ENCODE measurements around the gene MBP. TPM values are rescaled to one million over a fixed set of nuclear protein-coding genes. Genes with fewer than 3 reads are reported as not detected.

MBP gene
- polyA plus RNA-seq, 4 donors, result 14.3 to 34.3 (median 23.0) TPM

GRCh38 chr18:77147418-77147852, 14.9 kb upstream of the MBP start:
- no peaks in the 10 kb centered on the region for H3K27me3 ChIP-seq (ENCODE audit: control insufficient read depth in 3 of 3, insufficient read depth in 3 of 3, low read length in 3 of 3)
- H3K9me3 ChIP-seq (ENCODE audit: control insufficient read depth in 2 of 2, insufficient read depth in 1 of 2, low read depth in 1 of 2, low read length in 1 of 2), result peaks cover 0 to 13% of the 10 kb centered on the region in 2 donors
- no peak for DNase-seq
- FAIRE-seq, result no peak
- 52 to 98% (median 90%) methylated on average over 3 of the region's 3 CpGs for WGBS, 3 donors
- no peaks in the 10 kb centered on the region for H3K4me1 ChIP-seq (ENCODE audit: control insufficient read depth in 3 of 3, insufficient read depth in 2 of 3, low read depth in 1 of 3, low read length in 2 of 3)
- H3K4me3 ChIP-seq (ENCODE audit: low read depth in 1 of 3, low read length in 3 of 3), result no peak overlapping the region
- H3K36me3 ChIP-seq (ENCODE audit: control insufficient read depth in 3 of 3, insufficient read depth in 2 of 3, low read depth in 1 of 3, low read length in 3 of 3), result no peaks in the 10 kb centered on the region
- H3K27ac ChIP-seq (ENCODE audit: low read depth in 1 of 3, low read length in 2 of 3), result no peak overlapping the region

GRCh38 chr18:77146249-77147080, 13.9 kb upstream of the MBP start:
- WGBS, 3 donors, result 69 to 74% (median 72%) methylated on average over 16 of the region's 16 CpGs
- H3K36me3 ChIP-seq (ENCODE audit: control insufficient read depth in 3 of 3, insufficient read depth in 2 of 3, low read depth in 1 of 3, low read length in 3 of 3), result no peaks in the 10 kb centered on the region
- no peak overlapping the region for H3K4me3 ChIP-seq (ENCODE audit: low read depth in 1 of 3, low read length in 3 of 3)
- FAIRE-seq (no peak), DNase-seq (no peak)
- H3K27ac ChIP-seq (ENCODE audit: low read depth in 1 of 3, low read length in 2 of 3), result no peak overlapping the region
- H3K9me3 ChIP-seq (ENCODE audit: control insufficient read depth in 2 of 2, insufficient read depth in 1 of 2, low read depth in 1 of 2, low read length in 1 of 2), result peaks cover 0 to 20% of the 10 kb centered on the region in 2 donors
- no peaks in the 10 kb centered on the region for H3K4me1 ChIP-seq (ENCODE audit: control insufficient read depth in 3 of 3, insufficient read depth in 2 of 3, low read depth in 1 of 3, low read length in 2 of 3)
- no peaks in the 10 kb centered on the region for H3K27me3 ChIP-seq (ENCODE audit: control insufficient read depth in 3 of 3, insufficient read depth in 3 of 3, low read length in 3 of 3)

- no peaks in the 10 kb centered on the region for H3K27me3 ChIP-seq (ENCODE audit: control insufficient read depth in 3 of 3, insufficient read depth in 3 of 3, low read length in 3 of 3)
- H3K9me3 ChIP-seq (ENCODE audit: control insufficient read depth in 2 of 2, insufficient read depth in 1 of 2, low read depth in 1 of 2, low read length in 1 of 2), result peaks cover 0 to 20% of the 10 kb centered on the region in 2 donors
- H3K36me3 ChIP-seq (ENCODE audit: control insufficient read depth in 3 of 3, insufficient read depth in 2 of 3, low read depth in 1 of 3, low read length in 3 of 3), result no peaks in the 10 kb centered on the region
- H3K4me1 ChIP-seq (ENCODE audit: control insufficient read depth in 3 of 3, insufficient read depth in 2 of 3, low read depth in 1 of 3, low read length in 2 of 3), result no peaks in the 10 kb centered on the region
- H3K4me3 ChIP-seq (ENCODE audit: low read depth in 1 of 3, low read length in 3 of 3), result no peak overlapping the region
- FAIRE-seq, result no peak
- no peak overlapping the region for H3K27ac ChIP-seq (ENCODE audit: low read depth in 1 of 3, low read length in 2 of 3)
- WGBS, 3 donors, result 85 to 94% (median 91%) methylated on average over 11 of the region's 11 CpGs
- no peak for DNase-seq
Observed at GRCh38 chr18:77145364-77145901, 12.8 kb upstream of the MBP start.

- Histone ChIP-seq H3K4me1 (ENCODE audit: control insufficient read depth in 3 of 3, insufficient read depth in 2 of 3, low read depth in 1 of 3, low read length in 2 of 3) (no peaks in the 10 kb centered on the region), H3K36me3 (ENCODE audit: control insufficient read depth in 3 of 3, insufficient read depth in 2 of 3, low read depth in 1 of 3, low read length in 3 of 3) (no peaks in the 10 kb centered on the region), H3K4me3 (ENCODE audit: low read depth in 1 of 3, low read length in 3 of 3) (no peak overlapping the region), H3K27me3 (ENCODE audit: control insufficient read depth in 3 of 3, insufficient read depth in 3 of 3, low read length in 3 of 3) (no peaks in the 10 kb centered on the region), H3K27ac (ENCODE audit: low read depth in 1 of 3, low read length in 2 of 3) (no peak overlapping the region), H3K9me3 (ENCODE audit: control insufficient read depth in 2 of 2, insufficient read depth in 1 of 2, low read depth in 1 of 2, low read length in 1 of 2) (peaks cover 0 to 20% of the 10 kb centered on the region in 2 donors)
- FAIRE-seq (no peak), DNase-seq (no peak)
- 71 to 78% (median 74%) methylated on average over 6 of the region's 6 CpGs for WGBS, 3 donors
Observed at GRCh38 chr18:77144451-77145118, 12.0 kb upstream of the MBP start.

GRCh38 chr18:77144046-77144445, 11.5 kb upstream of the MBP start:
- H3K9me3 ChIP-seq (ENCODE audit: control insufficient read depth in 2 of 2, insufficient read depth in 1 of 2, low read depth in 1 of 2, low read length in 1 of 2), result peaks cover 0 to 20% of the 10 kb centered on the region in 2 donors
- no peaks in the 10 kb centered on the region for H3K27me3 ChIP-seq (ENCODE audit: control insufficient read depth in 3 of 3, insufficient read depth in 3 of 3, low read length in 3 of 3)
- DNase-seq (no peak), FAIRE-seq (no peak)
- no peaks in the 10 kb centered on the region for H3K4me1 ChIP-seq (ENCODE audit: control insufficient read depth in 3 of 3, insufficient read depth in 2 of 3, low read depth in 1 of 3, low read length in 2 of 3)
- H3K4me3 ChIP-seq (ENCODE audit: low read depth in 1 of 3, low read length in 3 of 3), result no peak overlapping the region
- H3K36me3 ChIP-seq (ENCODE audit: control insufficient read depth in 3 of 3, insufficient read depth in 2 of 3, low read depth in 1 of 3, low read length in 3 of 3), result no peaks in the 10 kb centered on the region
- no peak overlapping the region for H3K27ac ChIP-seq (ENCODE audit: low read depth in 1 of 3, low read length in 2 of 3)
- 91 to 98% (median 94%) methylated on average over 2 of the region's 2 CpGs for WGBS, 3 donors

- no peak overlapping the region for H3K27ac ChIP-seq (ENCODE audit: low read depth in 1 of 3, low read length in 2 of 3)
- no peaks in the 10 kb centered on the region for H3K36me3 ChIP-seq (ENCODE audit: control insufficient read depth in 3 of 3, insufficient read depth in 2 of 3, low read depth in 1 of 3, low read length in 3 of 3)
- no peaks in the 10 kb centered on the region for H3K4me1 ChIP-seq (ENCODE audit: control insufficient read depth in 3 of 3, insufficient read depth in 2 of 3, low read depth in 1 of 3, low read length in 2 of 3)
- FAIRE-seq (no peak), DNase-seq (no peak)
- WGBS, 3 donors, result 87 to 95% (median 90%) methylated on average over 2 of the region's 2 CpGs
- H3K9me3 ChIP-seq (ENCODE audit: control insufficient read depth in 2 of 2, insufficient read depth in 1 of 2, low read depth in 1 of 2, low read length in 1 of 2), result peaks cover 0 to 20% of the 10 kb centered on the region in 2 donors
- H3K27me3 ChIP-seq (ENCODE audit: control insufficient read depth in 3 of 3, insufficient read depth in 3 of 3, low read length in 3 of 3), result no peaks in the 10 kb centered on the region
- no peak overlapping the region for H3K4me3 ChIP-seq (ENCODE audit: low read depth in 1 of 3, low read length in 3 of 3)
Observed at GRCh38 chr18:77143196-77143595, 10.6 kb upstream of the MBP start.

- H3K36me3 ChIP-seq (ENCODE audit: control insufficient read depth in 3 of 3, insufficient read depth in 2 of 3, low read depth in 1 of 3, low read length in 3 of 3), result no peaks in the 10 kb centered on the region
- H3K27ac ChIP-seq (ENCODE audit: low read depth in 1 of 3, low read length in 2 of 3), result no peak overlapping the region
- H3K4me3 ChIP-seq (ENCODE audit: low read depth in 1 of 3, low read length in 3 of 3), result no peak overlapping the region
- H3K9me3 ChIP-seq (ENCODE audit: control insufficient read depth in 2 of 2, insufficient read depth in 1 of 2, low read depth in 1 of 2, low read length in 1 of 2), result peaks cover 0 to 20% of the 10 kb centered on the region in 2 donors
- FAIRE-seq, result no peak
- no peaks in the 10 kb centered on the region for H3K4me1 ChIP-seq (ENCODE audit: control insufficient read depth in 3 of 3, insufficient read depth in 2 of 3, low read depth in 1 of 3, low read length in 2 of 3)
- DNase-seq, result no peak
- 82 to 90% (median 84%) methylated on average over 8 of the region's 8 CpGs for WGBS, 3 donors
- peaks cover 0 to 3% (median 0%) of the 10 kb centered on the region in 3 donors for H3K27me3 ChIP-seq (ENCODE audit: control insufficient read depth in 3 of 3, insufficient read depth in 3 of 3, low read length in 3 of 3)
Observed at GRCh38 chr18:77141401-77142118, 9.0 kb upstream of the MBP start.

- FAIRE-seq, result no peak
Observed at GRCh38 chr18:77140439-77141109, 8.0 kb upstream of the MBP start.

More at GRCh38 chr18:77140439-77141109, 8.0 kb upstream of the MBP start:
- Histone ChIP-seq H3K9me3 (ENCODE audit: control insufficient read depth in 2 of 2, insufficient read depth in 1 of 2, low read depth in 1 of 2, low read length in 1 of 2) (peaks cover 0 to 22% of the 10 kb centered on the region in 2 donors), H3K27me3 (ENCODE audit: control insufficient read depth in 3 of 3, insufficient read depth in 3 of 3, low read length in 3 of 3) (peaks cover 0 to 3% (median 0%) of the 10 kb centered on the region in 3 donors), H3K4me3 (ENCODE audit: low read depth in 1 of 3, low read length in 3 of 3) (no peak overlapping the region), H3K36me3 (ENCODE audit: control insufficient read depth in 3 of 3, insufficient read depth in 2 of 3, low read depth in 1 of 3, low read length in 3 of 3) (no peaks in the 10 kb centered on the region), H3K4me1 (ENCODE audit: control insufficient read depth in 3 of 3, insufficient read depth in 2 of 3, low read depth in 1 of 3, low read length in 2 of 3) (no peaks in the 10 kb centered on the region), H3K27ac (ENCODE audit: low read depth in 1 of 3, low read length in 2 of 3) (no peak overlapping the region)
- peak in 1 of 2 donors; percentile 58 for DNase-seq
- 54 to 66% (median 59%) methylated on average over 7 of the region's 7 CpGs for WGBS, 3 donors

Measured in small intestine (tissue), 7 donors.